ENCODE data around the gene CCDC142. TPM values are rescaled to one million over a fixed set of nuclear protein-coding genes. Genes with fewer than 3 reads are reported as not detected.

CCDC142 gene
- total RNA-seq, 1 donor from 2014 or later: 41.3 TPM

DNA sequence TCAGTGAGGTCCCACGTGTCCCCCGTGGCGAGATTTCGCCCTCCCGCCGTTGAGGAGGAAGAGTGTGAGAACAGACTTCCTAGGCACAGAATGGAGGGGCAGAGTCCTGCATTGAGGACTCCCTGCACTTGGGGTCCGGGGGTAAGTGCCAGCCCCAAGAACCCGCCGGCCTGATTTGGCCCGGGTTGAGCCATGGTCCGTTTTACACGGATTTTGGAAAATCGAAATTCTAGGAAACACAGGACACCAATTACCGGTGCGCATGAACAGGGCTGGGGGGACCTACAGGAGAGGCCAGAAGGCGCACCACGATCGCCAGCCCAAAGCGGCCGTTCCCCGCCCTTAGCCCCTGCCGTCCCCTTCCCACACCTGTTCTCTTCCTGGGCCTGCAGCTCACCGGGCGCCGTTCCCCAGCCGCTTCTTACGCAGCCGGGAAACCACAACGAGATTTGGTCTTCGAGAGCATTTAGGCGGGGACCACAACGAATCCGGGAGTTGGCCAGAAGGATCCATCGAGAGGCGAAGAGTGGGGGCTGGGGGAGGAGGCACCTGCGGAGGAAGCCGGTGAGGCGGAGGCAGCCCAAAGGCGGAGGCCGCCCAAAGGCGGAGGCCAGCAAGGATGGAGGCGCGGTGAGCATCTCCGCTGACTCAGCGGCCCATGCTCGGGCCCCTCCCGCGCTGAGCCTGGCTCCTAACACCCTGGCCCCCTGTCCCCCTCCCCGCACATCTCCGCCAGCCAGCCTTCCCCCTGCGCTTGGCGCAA, 31.0 kb upstream of the CCDC142 start:
- peak in 1 of 2 donors; percentile 74 for TF ChIP-seq POLR2AphosphoS5 (IDR thresholded peaks at IDR 0.05; ENCODE audit: insufficient read depth in 1 of 2, low read depth in 1 of 2)
- TF ChIP-seq POLR2A (IDR thresholded peaks at IDR 0.05): no peak
- TF ChIP-seq CTCF (IDR thresholded peaks at IDR 0.05): no peak
- Histone ChIP-seq H3K27me3 (peaks cover 41% of the 10 kb centered on the region), H3K9me3 (no peaks in the 10 kb centered on the region), H3K4me3 (no peak overlapping the region), H3K4me1 (peaks cover 30% of the 10 kb centered on the region), H3K27ac (no peak overlapping the region), H3K36me3 (no peaks in the 10 kb centered on the region)
- intact Hi-C loops (cut with DNase I): no loop called here
- DNase-seq (ENCODE audit: extremely low spot score in 2 of 2): no peak

DNA sequence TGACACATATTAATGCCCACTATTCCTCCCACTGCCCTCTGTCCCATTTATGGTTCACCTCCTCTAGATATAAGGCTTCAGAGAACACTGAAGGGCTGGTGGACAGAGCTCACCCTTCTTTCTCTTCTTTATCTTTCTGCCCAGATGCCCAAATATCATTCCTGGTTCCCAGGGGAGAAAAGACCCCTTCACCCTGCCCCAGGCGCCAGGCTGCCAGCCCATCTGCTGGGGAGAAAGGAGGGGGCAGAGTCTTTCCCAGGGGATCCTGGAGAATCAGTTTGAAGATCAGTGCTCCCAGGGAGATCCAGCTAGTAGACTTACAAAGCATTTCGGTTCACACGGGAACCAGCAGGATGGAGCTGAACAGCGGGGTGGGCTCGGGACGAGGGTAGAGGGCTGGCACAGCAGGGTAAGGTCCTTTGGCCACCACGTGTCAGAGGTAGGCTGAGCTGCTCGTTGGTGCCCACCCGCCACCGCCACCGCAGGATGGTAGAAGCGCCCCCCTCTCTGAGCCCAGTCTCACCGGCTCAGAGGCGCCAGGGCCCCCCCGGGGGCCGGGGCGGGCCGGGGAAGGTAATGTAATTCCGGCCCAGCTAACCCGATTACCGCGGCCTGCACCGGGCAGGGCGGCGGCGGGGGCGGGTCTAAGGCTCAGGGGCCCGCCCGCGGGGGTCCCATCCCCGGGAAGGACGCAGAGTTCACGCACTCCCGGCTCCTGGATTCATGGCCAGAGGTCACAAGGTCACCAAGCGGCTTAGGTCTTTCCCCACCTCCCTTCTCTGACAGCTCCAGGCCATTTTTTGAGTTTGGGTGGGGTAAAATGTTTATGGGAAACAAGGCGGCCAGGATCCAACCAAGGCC, 30.2 kb upstream of the CCDC142 start:
- Histone ChIP-seq H3K27me3 (peaks cover 41% of the 10 kb centered on the region), H3K9me3 (no peaks in the 10 kb centered on the region), H3K4me1 (peaks cover 36% of the 10 kb centered on the region), H3K4me3 (no peak overlapping the region), H3K36me3 (no peaks in the 10 kb centered on the region), H3K27ac (no peak overlapping the region)
- DNase-seq (ENCODE audit: extremely low spot score in 2 of 2): no peak
- intact Hi-C loops (cut with DNase I): no loop called here
- TF ChIP-seq POLR2AphosphoS5 (IDR thresholded peaks at IDR 0.05; ENCODE audit: insufficient read depth in 1 of 2, low read depth in 1 of 2) (no peak), CTCF (IDR thresholded peaks at IDR 0.05) (no peak), POLR2A (IDR thresholded peaks at IDR 0.05) (no peak)

DNA sequence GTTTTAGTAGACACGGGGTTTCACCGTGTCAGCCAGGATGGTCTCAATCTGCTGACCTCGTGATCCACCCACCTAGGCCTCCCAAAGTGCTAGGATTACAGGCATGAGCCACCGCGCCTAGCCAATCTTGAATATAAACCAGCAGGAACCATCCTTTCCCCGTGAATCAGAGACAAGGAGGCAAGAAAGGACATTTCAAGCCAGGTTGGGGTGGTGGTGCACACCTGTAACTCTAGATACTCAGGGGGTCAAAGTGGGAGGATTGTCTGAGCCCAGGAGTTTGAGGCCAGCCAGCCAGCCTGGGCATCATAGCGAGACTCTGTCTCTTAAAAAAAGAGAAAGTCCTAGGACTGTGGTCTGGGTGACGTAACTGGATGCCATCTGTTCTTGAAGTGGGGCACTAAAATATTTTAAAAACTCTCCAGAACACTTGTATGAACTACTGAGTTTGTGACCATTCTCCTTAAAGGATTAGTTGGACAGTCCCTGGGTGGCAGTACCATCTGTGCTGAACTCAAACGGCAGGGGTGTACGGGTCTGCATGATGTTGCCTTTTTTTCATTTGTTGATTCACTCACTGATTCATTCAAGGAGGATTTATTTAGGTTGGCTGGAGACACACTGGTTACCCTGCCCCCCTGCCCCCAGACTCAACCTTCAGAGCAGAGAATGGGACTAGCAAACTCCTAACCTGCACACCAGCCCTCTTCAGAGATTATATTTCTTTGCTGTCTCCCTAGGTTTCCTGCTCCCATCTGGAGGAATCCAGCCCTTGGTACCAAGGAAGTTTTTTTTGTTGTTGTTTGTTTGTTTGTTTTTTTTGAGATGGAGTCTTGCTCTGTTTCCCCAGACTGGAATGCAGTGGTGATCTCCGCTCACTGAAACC, 28.5 kb upstream of the CCDC142 start:
- Histone ChIP-seq H3K9me3 (no peaks in the 10 kb centered on the region), H3K4me1 (peaks cover 42% of the 10 kb centered on the region), H3K27ac (no peak overlapping the region), H3K36me3 (peaks cover 0 to 3% of the 10 kb centered on the region in 2 donors), H3K27me3 (peaks cover 41% of the 10 kb centered on the region), H3K4me3 (no peak overlapping the region)
- TF ChIP-seq CTCF (IDR thresholded peaks at IDR 0.05) (no peak), POLR2AphosphoS5 (IDR thresholded peaks at IDR 0.05; ENCODE audit: insufficient read depth in 1 of 2, low read depth in 1 of 2) (no peak), POLR2A (IDR thresholded peaks at IDR 0.05) (no peak)
- intact Hi-C loops (cut with DNase I): no loop called here
- DNase-seq (ENCODE audit: extremely low spot score in 2 of 2): no peak

DNA sequence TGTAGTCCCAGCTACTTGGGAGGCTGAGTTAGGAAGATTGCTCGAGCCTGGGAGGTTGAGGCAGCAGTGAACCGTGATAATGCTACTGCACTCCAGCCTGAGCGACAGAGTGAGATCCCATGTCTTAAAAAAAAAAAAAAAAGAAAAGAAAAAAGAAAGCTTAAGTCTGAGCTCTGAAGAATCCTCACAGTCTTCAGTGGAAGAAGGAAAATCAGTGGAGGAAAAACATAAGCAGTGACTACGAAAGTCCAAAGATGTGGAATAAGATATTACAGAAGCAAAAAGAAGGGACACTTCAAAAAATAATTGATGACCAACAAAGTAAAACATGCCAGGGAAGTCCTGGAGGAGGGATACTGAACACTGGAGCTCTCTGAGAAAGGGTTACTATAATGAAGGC, 27.5 kb upstream of the CCDC142 start:
- peaks cover 30% of the 10 kb centered on the region for H3K27me3 ChIP-seq

More for the DNA sequence above, 27.5 kb upstream of the CCDC142 start:
- Histone ChIP-seq H3K4me1 (peaks cover 43% of the 10 kb centered on the region), H3K9me3 (no peaks in the 10 kb centered on the region), H3K4me3 (no peak overlapping the region), H3K27ac (no peak overlapping the region), H3K36me3 (peaks cover 0 to 12% of the 10 kb centered on the region in 2 donors)
- TF ChIP-seq POLR2A (IDR thresholded peaks at IDR 0.05): no peak
- no peak for TF ChIP-seq POLR2AphosphoS5 (IDR thresholded peaks at IDR 0.05; ENCODE audit: insufficient read depth in 1 of 2, low read depth in 1 of 2)
- TF ChIP-seq CTCF (IDR thresholded peaks at IDR 0.05): no peak
- intact Hi-C loops (cut with DNase I): no loop called here
- DNase-seq (ENCODE audit: extremely low spot score in 2 of 2): no peak
